ENCODE results near the gene RAP1A. TPM values are rescaled to one million over a fixed set of nuclear protein-coding genes. Genes with fewer than 3 reads are reported as not detected.

Gene RAP1A
- total and polyA plus RNA-seq, 12 donors = 64.2 to 120 (median 99.7) TPM

- peaks cover 30 to 94% (median 74%) of the 10 kb centered on the region in 9 donors for H3K4me1 ChIP-seq
These were observed 111.1 kb downstream of the RAP1A start for GRCh38 chr1:111730706-111731105.

GRCh38 chr1:111731956-111732355 lies 112.4 kb downstream of the RAP1A start:
- WGBS, 2 donors = 76 to 80% methylated on average over 6 of the region's 6 CpGs
- ATAC-seq (no peak), DNase-seq (no peak)
- H3K27me3 ChIP-seq = no peaks in the 10 kb centered on the region
- TF ChIP-seq, protein P1, sequence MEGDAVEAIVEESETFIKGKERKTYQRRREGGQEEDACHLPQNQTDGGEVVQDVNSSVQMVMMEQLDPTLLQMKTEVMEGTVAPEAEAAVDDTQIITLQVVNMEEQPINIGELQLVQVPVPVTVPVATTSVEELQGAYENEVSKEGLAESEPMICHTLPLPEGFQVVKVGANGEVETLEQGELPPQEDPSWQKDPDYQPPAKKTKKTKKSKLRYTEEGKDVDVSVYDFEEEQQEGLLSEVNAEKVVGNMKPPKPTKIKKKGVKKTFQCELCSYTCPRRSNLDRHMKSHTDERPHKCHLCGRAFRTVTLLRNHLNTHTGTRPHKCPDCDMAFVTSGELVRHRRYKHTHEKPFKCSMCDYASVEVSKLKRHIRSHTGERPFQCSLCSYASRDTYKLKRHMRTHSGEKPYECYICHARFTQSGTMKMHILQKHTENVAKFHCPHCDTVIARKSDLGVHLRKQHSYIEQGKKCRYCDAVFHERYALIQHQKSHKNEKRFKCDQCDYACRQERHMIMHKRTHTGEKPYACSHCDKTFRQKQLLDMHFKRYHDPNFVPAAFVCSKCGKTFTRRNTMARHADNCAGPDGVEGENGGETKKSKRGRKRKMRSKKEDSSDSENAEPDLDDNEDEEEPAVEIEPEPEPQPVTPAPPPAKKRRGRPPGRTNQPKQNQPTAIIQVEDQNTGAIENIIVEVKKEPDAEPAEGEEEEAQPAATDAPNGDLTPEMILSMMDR (IDR thresholded peaks at IDR 0.05) = no peak
- no peak overlapping the region for H3K4me3 ChIP-seq
- intact Hi-C loops (cut with DNase I) = loop anchor here in 1 of 10 donors (10.0 kb wide), 1 partner anchor 973 kb away; the partner anchor contains the start of gene RHOC
- peaks cover 35 to 96% (median 83%) of the 10 kb centered on the region in 9 donors for H3K4me1 ChIP-seq
- peak overlapping the region in 6 of 10 donors; percentile 34 to 97 (median 82) for H3K27ac ChIP-seq
- no peaks in the 10 kb centered on the region for H3K9me3 ChIP-seq
- H3K36me3 ChIP-seq = peaks cover 0 to 28% (median 6%) of the 10 kb centered on the region in 9 donors

More at GRCh38 chr1:111730706-111731105, 111.1 kb downstream of the RAP1A start:
- WGBS, 2 donors = 65 to 72% methylated on average over 4 of the region's 4 CpGs
- Histone ChIP-seq H3K4me3 (no peak overlapping the region), H3K36me3 (peaks cover 0 to 30% (median 10%) of the 10 kb centered on the region in 9 donors), H3K27ac (peak overlapping the region in 7 of 10 donors; percentile 53 to 88 (median 79)), H3K9me3 (no peaks in the 10 kb centered on the region), H3K27me3 (no peaks in the 10 kb centered on the region)
- ATAC-seq (no peak), DNase-seq (no peak)
- intact Hi-C loops (cut with DNase I) = loop anchor here in 1 of 10 donors (10.0 kb wide), 1 partner anchor 974 kb away; the partner anchor contains the start of gene RHOC
- TF ChIP-seq, protein P1 (IDR thresholded peaks at IDR 0.05) = no peak

GRCh38 chr1:111732718-111733117 lies 113.1 kb downstream of the RAP1A start:
- H3K27me3 ChIP-seq = no peaks in the 10 kb centered on the region
- peak overlapping the region in 9 of 10 donors; percentile 1 to 98 (median 81) for H3K27ac ChIP-seq
- H3K4me3 ChIP-seq = no peak overlapping the region
- no peaks in the 10 kb centered on the region for H3K9me3 ChIP-seq
- H3K4me1 ChIP-seq = peaks cover 36 to 97% (median 91%) of the 10 kb centered on the region in 9 donors
- peaks cover 0 to 21% (median 0%) of the 10 kb centered on the region in 9 donors for H3K36me3 ChIP-seq
- intact Hi-C loops (cut with DNase I) = loop anchor here in 1 of 10 donors (10.0 kb wide), 1 partner anchor 972 kb away; the partner anchor contains the start of gene RHOC
- DNase-seq = no peak
- 89 to 90% methylated on average over 7 of the region's 7 CpGs for WGBS, 2 donors
- TF ChIP-seq, protein P1 (IDR thresholded peaks at IDR 0.05) = no peak
- ATAC-seq = no peak

DNA sequence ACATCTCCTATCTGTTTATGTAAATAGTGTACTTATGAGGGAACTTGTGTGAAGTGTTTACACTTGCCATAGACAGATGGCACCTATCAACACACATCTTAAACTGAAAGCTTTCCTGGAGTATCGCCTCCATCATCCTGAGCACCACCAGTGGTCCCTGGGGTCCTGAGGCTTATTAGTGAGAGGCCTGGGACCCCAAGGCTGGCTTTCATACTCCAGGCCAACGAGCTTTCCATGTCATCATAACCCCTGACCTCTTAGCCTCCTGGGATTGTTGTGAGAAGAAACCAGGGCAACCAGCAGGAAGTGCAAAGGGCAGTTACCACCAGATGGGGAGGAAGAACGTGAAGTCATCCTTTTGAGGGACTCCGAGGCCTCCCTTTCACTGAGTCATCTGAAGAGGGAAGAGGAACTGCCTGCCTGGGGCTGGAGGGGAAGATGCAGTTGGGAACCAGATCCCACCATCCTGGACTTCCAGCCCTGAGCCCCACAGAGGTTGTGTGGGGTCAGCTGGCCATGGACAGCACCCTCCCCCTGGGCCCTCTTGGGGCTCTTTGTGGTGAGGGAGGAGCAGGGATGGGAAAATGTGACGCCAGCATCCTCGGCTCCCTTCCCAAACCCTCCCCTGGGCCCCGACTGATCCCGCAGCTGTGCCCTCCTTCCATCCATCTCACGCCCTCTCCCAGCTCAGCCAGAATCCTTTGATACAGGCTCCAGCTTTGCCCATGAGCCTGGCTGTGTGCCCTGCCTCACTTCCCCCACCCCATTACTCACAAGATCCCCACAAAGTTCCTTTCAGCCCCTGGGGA lies 113.8 kb downstream of the RAP1A start:
- H3K4me3 ChIP-seq = peak overlapping the region in 3 of 10 donors; percentile 9 to 15 (median 12)
- peak; percentile 24 to 80 (median 45) for ATAC-seq
- peaks cover 39 to 99% (median 95%) of the 10 kb centered on the region in 9 donors for H3K4me1 ChIP-seq
- H3K9me3 ChIP-seq = no peaks in the 10 kb centered on the region
- WGBS, 2 donors = 35 to 52% methylated on average over 7 to 9 of the region's 9 CpGs
- TF ChIP-seq, protein P1 (IDR thresholded peaks at IDR 0.05) = no peak
- peak overlapping the region in 9 of 10 donors; percentile 51 to 98 (median 81) for H3K27ac ChIP-seq
- peaks cover 0 to 21% (median 0%) of the 10 kb centered on the region in 9 donors for H3K36me3 ChIP-seq
- intact Hi-C loops (cut with DNase I) = loop anchor here in 1 of 10 donors (10.0 kb wide), 1 partner anchor 971 kb away; the partner anchor contains the start of gene RHOC
- peak; percentile 79 to 83 for DNase-seq
- H3K27me3 ChIP-seq = no peaks in the 10 kb centered on the region
